Activated gamma-delta T cell treated with Interleukin-2 at 50 U/mL for 16 hours (primary cell): ENCODE measurements around the gene PIAS4.
A peak's percentile ranks its signal among the peaks of the same experiment; 100 is the strongest.

Experiments
- DNase-seq: peaks from one replicate; pipeline ENCODE4 v3.0.0-alpha.2; 2020

The PIAS4 gene

GRCh38 chr19:4060621-4061177 lies 53.2 kb downstream of the PIAS4 start:
- DNase-seq = no peak

GRCh38 chr19:4061178-4061682 lies 53.7 kb downstream of the PIAS4 start:
- DNase-seq = no peak

- DNase-seq = no peak
Observed at GRCh38 chr19:4061683-4062418, 54.3 kb downstream of the PIAS4 start.

GRCh38 chr19:4062419-4063368 lies 55.2 kb downstream of the PIAS4 start:
- no peak for DNase-seq

- no peak for DNase-seq
Observed at GRCh38 chr19:4063369-4064148, 56.0 kb downstream of the PIAS4 start.

GRCh38 chr19:4064149-4064495 lies 56.6 kb downstream of the PIAS4 start:
- no peak for DNase-seq

- DNase-seq = peak; percentile 64
Observed at GRCh38 chr19:4064496-4065260, 57.1 kb downstream of the PIAS4 start.

GRCh38 chr19:4065430-4066175 lies 58.1 kb downstream of the PIAS4 start:
- DNase-seq = peak; percentile 96

GRCh38 chr19:4066176-4066606 lies 58.7 kb downstream of the PIAS4 start:
- peak; percentile 64 for DNase-seq

GRCh38 chr19:4066682-4067395 lies 59.3 kb downstream of the PIAS4 start, which contains the start of gene ZBTB7A:
TSS of gene ZBTB7A (minus strand) at chr19:4066899. CDS start at chr19:4055232, 11,667 bp downstream.
- DNase-seq = peak; percentile 80

GRCh38 chr19:4067396-4068046 lies 60.0 kb downstream of the PIAS4 start:
- DNase-seq = no peak

GRCh38 chr19:4068047-4068966 lies 60.8 kb downstream of the PIAS4 start:
- DNase-seq = no peak

GRCh38 chr19:4069331-4069959 lies 61.9 kb downstream of the PIAS4 start:
- peak; percentile 59 for DNase-seq

- no peak for DNase-seq
Observed at GRCh38 chr19:4071610-4072009, 64.1 kb downstream of the PIAS4 start.

GRCh38 chr19:4075373-4075772 lies 67.8 kb downstream of the PIAS4 start:
- DNase-seq = no peak

GRCh38 chr19:4077007-4077374 lies 69.5 kb downstream of the PIAS4 start:
- DNase-seq = no peak

GRCh38 chr19:4077800-4078684 lies 70.5 kb downstream of the PIAS4 start:
- peak; percentile 55 for DNase-seq
